Spleen (tissue), 7 donors: Measurements from ENCODE around the gene KIAA0319L.

Experiments used
- CTCF ChIP-seq, 11 experiments: fragments of 200-600 bp in 7 of 11; fragments of 450-650 bp in 4 of 11; sonication (generic) in 4 of 11; IDR thresholded peaks in 8 of 11; conservative IDR thresholded peaks in 3 of 11; 1 replicate in 7 of 11; 2 replicates in 4 of 11; pipeline versions ENCODE4 v1.4.0 to v1.8.0; 2016 to 2021; ENCODE audit warnings: antibody characterized with exemption in 11 of 11, inconsistent platforms in 4 of 11, mild to moderate bottlenecking in 1 of 11
- POLR2A ChIP-seq, 3 donors: fragments of 450-650 bp; IDR thresholded peaks; one replicate each; pipeline ENCODE4 v1.5.1; 2017; ENCODE audit warnings: antibody characterized with exemption in 3 of 3, mild to moderate bottlenecking in 1 of 3
- donor health status: DM: no; HTN: no; CAD: no; lungs with moderate emphysema.
- donor health status: DM: no; HTN: no; CAD: no.
- donor health status: DM: no; HTN: no; CAD: no.

DNA sequence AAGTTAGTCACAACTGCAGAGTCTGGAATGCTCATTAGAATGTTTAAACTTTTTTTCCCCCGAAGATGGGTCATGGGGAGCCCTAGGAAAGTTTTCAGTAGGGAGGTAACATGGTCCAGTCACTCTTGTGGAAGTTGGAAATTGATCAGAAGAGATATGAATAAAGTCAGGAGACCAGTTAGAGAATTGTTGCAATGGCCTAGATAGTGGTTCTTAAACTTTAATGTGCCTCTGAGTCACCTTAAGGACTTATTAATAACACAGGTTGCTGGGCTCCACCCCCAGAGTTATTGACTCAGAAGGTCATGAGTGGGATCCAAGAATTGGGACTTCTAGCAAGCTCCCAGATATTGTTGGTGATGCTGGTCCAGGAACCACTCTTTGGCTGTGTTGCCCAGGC is 12.7 kb upstream of the KIAA0319L start:
- TF ChIP-seq POLR2A (IDR thresholded peaks at IDR 0.05) (no peak), CTCF (IDR thresholded peaks at IDR 0.05 in 8 of 11, conservative IDR thresholded peaks at IDR 0.05 in 3 of 11) (no peak)
